Calu3 (cell line): Measurements from ENCODE around the gene HK1. TPM values are rescaled to one million over a fixed set of nuclear protein-coding genes. Genes with fewer than 3 reads are reported as not detected.

Experiments
- BruUV-seq: library from RNA; stranded (reverse); fragments of 400-500 nt; replicated peaks from 2 replicates; lab custom pipeline; 2021; lab: Mats Ljungman, UMichigan
- CTCF ChIA-PET: fragments of 300-600 bp; sonication (Branson Sonifier 250); formaldehyde crosslinking; loops from one replicate; lab custom pipeline; 2022; ENCODE audit warnings: antibody characterized with exemption; lab: Charles Lee
- DNase-seq: peaks from one replicate; pipeline ENCODE4 v3.0.0; 2022
- H3K27ac Mint-ChIP-seq: one replicate; pipeline ENCODE4 v1.8.0; 2022; ENCODE audit warnings: mixed read lengths; ENCODE audit not compliant: unreplicated experiment
- H3K27me3 Mint-ChIP-seq: one replicate; pipeline ENCODE4 v1.8.0; 2022; ENCODE audit warnings: mixed read lengths; ENCODE audit not compliant: unreplicated experiment
- H3K36me3 Mint-ChIP-seq: one replicate; pipeline ENCODE4 v1.8.0; 2022; ENCODE audit warnings: mild to moderate bottlenecking, moderate library complexity, mixed read lengths; ENCODE audit not compliant: insufficient read depth, unreplicated experiment
- H3K4me1 Mint-ChIP-seq: one replicate; pipeline ENCODE4 v1.8.0; 2022; ENCODE audit warnings: mild to moderate bottlenecking, low read depth, mixed read lengths; ENCODE audit not compliant: unreplicated experiment
- H3K4me3 Mint-ChIP-seq: one replicate; pipeline ENCODE4 v1.8.0; 2022; ENCODE audit warnings: mild to moderate bottlenecking, low read depth, moderate library complexity, mixed read lengths; ENCODE audit not compliant: unreplicated experiment
- H3K9me3 Mint-ChIP-seq: one replicate; pipeline ENCODE4 v1.8.0; 2022; ENCODE audit warnings: low read depth, mixed read lengths; ENCODE audit not compliant: unreplicated experiment
- CTCF ChIP-seq: fragments of 200-600 bp; IDR thresholded peaks from one replicate; pipeline ENCODE4 v1.8.0; 2022; ENCODE audit warnings: antibody characterized with exemption; ENCODE audit not compliant: unreplicated experiment
- intact Hi-C: fragments of 100-400 bp; cut with micrococcal nuclease; formaldehyde crosslinking; loops from one replicate; pipeline ENCODE4 v1.10.0; 2022; ENCODE audit not compliant: unreplicated experiment
- total RNA-seq: library from RNA; stranded (reverse); gene quantifications from 2 replicates; pipeline ENCODE4 v1.2.3, GENCODE V29; 2022

HK1 gene
- total RNA-seq, 1 experiment from 2014 or later, result 58.8 TPM

GRCh38 chr10:69428165-69428564 is 149.9 kb downstream of the HK1 start:
- Mint-ChIP-seq H3K4me3 (no peak overlapping the region), H3K27me3 (no peaks in the 10 kb centered on the region), H3K27ac (no peak overlapping the region), H3K4me1 (peaks cover 40% of the 10 kb centered on the region), H3K9me3 (no peaks in the 10 kb centered on the region), H3K36me3 (peaks cover 9% of the 10 kb centered on the region)
- DNase-seq, result no peak
- no peak for TF ChIP-seq CTCF
- no TSS peak for BruUV-seq
- CTCF ChIA-PET, result interaction anchor here (1.5 kb wide), 1 partner anchor 19 kb away, joined by 3 read pairs; no protein-coding TSS in a partner anchor
- intact Hi-C loops, result no loop called here

GRCh38 chr10:69434169-69434568 is 155.9 kb downstream of the HK1 start:
- no TSS peak for BruUV-seq
- Mint-ChIP-seq H3K27ac (no peak overlapping the region), H3K36me3 (peaks cover 8% of the 10 kb centered on the region), H3K4me1 (peaks cover 26% of the 10 kb centered on the region), H3K9me3 (peaks cover 2% of the 10 kb centered on the region), H3K4me3 (no peak overlapping the region), H3K27me3 (no peaks in the 10 kb centered on the region)
- no peak for DNase-seq
- intact Hi-C loops, result no loop called here
- TF ChIP-seq CTCF, result no peak
- CTCF ChIA-PET, result interaction anchor here (1.4 to 3.0 kb wide), 2 partner anchors 9 to 16 kb away, joined by 3 to 11 read pairs; no protein-coding TSS in a partner anchor

GRCh38 chr10:69434926-69435325 is 156.6 kb downstream of the HK1 start:
- Mint-ChIP-seq H3K4me3 (no peak overlapping the region), H3K27ac (no peak overlapping the region), H3K27me3 (no peaks in the 10 kb centered on the region), H3K9me3 (peaks cover 2% of the 10 kb centered on the region), H3K4me1 (peaks cover 34% of the 10 kb centered on the region), H3K36me3 (peaks cover 16% of the 10 kb centered on the region)
- intact Hi-C loops, result no loop called here
- TF ChIP-seq CTCF, result no peak
- BruUV-seq, result no TSS peak
- no peak for DNase-seq
- CTCF ChIA-PET, result interaction anchor here (1.4 to 3.0 kb wide), 2 partner anchors 10 to 16 kb away, joined by 3 to 11 read pairs; no protein-coding TSS in a partner anchor

GRCh38 chr10:69435966-69436520 is 157.7 kb downstream of the HK1 start:
- no peak for DNase-seq
- BruUV-seq, result no TSS peak

More at GRCh38 chr10:69435966-69436520, 157.7 kb downstream of the HK1 start:
- TF ChIP-seq CTCF, result no peak
- H3K4me3 Mint-ChIP-seq, result no peak overlapping the region
- H3K9me3 Mint-ChIP-seq, result peaks cover 2% of the 10 kb centered on the region
- intact Hi-C loops, result no loop called here
- CTCF ChIA-PET, result interaction anchor here (3.0 kb wide), 1 partner anchor 11 kb away, joined by 11 read pairs; no protein-coding TSS in a partner anchor
- H3K27me3 Mint-ChIP-seq, result no peaks in the 10 kb centered on the region
- H3K36me3 Mint-ChIP-seq, result peaks cover 17% of the 10 kb centered on the region
- peaks cover 45% of the 10 kb centered on the region for H3K4me1 Mint-ChIP-seq
- H3K27ac Mint-ChIP-seq, result no peak overlapping the region
